GM12873 (cell line): ENCODE results near the gene SCAPER.

Experiments
- TF ChIP-seq, protein P1 (sequence below): IDR thresholded peaks from 2 replicates; pipeline ENCODE4 v1.5.1; 2012; ENCODE audit warnings: low read depth, mild to moderate bottlenecking, moderate library complexity, low read length, control low read depth; ENCODE audit not compliant: insufficient read depth; ENCODE audit errors: missing control alignments

SCAPER gene

DNA sequence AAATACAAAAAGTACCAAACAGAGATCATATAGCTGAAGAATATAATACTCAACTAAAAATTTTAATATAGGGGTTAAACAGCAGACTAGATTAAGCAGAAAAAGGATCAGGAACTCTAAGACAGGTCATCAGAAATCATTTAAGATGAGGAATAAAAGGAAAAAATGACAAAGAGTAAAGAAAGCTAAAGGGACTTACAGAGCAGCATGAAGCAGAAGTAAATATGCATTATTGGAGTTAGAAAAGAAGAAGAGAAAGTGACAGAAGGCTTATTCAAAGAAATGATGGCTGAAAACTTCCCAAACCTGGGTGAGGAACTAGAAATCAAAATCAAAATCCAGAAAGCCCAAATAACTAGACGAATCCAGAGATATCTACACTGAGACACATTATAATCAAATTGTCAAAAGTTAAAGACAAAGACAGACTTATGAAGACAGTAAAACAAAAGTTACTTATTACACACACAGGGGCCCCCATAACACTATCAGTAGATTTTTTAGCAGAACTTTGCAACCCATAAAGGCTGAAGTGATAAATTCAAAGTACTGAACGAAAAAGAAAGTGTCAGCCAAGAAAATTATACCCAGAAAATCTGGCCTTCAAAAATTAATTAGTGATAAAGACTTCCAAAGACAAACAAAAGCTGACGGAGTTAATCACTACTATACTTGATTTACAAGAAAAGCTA, 95.6 kb downstream of the SCAPER start:
- TF ChIP-seq, protein P1, sequence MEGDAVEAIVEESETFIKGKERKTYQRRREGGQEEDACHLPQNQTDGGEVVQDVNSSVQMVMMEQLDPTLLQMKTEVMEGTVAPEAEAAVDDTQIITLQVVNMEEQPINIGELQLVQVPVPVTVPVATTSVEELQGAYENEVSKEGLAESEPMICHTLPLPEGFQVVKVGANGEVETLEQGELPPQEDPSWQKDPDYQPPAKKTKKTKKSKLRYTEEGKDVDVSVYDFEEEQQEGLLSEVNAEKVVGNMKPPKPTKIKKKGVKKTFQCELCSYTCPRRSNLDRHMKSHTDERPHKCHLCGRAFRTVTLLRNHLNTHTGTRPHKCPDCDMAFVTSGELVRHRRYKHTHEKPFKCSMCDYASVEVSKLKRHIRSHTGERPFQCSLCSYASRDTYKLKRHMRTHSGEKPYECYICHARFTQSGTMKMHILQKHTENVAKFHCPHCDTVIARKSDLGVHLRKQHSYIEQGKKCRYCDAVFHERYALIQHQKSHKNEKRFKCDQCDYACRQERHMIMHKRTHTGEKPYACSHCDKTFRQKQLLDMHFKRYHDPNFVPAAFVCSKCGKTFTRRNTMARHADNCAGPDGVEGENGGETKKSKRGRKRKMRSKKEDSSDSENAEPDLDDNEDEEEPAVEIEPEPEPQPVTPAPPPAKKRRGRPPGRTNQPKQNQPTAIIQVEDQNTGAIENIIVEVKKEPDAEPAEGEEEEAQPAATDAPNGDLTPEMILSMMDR = no peak

DNA sequence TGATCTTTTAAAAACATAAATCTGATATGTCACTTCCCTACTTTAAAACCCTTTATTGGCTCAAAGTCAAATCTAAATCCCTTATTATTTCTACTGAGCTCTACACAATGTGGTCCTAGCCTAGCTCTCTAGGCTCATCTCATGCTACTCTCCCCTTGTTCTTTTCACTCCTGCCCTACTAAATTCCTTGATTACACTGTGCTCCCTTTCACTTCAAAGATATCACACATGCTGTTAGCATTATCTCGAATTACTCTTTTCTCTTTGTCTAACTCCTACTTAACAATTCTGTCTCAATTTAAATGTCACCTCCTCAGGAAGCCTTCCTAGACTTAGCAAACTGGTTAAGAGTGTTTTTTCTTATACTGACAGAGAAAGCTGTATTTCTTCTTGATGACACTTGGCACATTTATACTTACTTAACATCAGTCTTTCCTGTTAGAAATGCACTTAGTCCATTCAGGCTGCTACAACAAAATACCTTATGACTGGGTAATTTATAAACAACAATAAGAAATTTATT, 102.0 kb downstream of the SCAPER start:
- TF ChIP-seq, protein P1 = no peak

DNA sequence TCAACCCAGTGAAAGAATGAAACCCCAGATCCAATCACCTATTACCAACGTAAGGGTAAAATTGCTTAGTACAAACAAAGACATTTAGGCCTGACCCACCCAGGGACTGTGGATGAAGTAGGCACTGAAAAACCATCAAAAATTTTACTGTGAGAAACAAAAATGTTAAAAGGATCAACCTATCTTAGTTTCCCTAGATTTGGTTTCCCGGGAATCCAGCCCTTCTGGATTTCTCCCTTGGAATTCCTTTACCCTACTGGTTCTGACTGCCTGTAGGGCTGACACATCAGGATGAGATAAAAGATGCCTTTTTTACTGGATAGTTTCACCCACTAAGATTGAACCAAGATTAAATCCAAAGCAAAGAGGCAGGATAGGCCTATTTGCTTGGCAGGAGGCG, 102.7 kb downstream of the SCAPER start:
- TF ChIP-seq, protein P1 = no peak

DNA sequence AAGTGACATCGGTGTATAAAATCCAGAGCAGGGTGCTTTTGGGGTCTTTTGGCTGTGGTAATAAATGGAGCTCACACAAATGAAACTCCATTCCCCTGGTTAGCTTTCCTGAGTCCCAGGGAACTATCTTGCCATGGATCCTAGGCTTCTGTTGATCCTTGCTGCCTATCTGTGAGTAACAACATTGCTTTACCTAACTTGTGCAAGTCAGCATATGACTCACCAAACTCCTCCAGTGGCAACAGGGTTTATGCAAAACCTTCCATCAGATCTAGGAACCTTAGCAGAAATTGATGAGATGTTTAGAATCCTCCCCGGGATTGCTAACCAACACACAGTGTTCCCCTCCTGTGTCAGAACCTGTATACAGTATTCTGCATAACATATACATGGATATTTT, 105.4 kb downstream of the SCAPER start:
- TF ChIP-seq, protein P1 = no peak

DNA sequence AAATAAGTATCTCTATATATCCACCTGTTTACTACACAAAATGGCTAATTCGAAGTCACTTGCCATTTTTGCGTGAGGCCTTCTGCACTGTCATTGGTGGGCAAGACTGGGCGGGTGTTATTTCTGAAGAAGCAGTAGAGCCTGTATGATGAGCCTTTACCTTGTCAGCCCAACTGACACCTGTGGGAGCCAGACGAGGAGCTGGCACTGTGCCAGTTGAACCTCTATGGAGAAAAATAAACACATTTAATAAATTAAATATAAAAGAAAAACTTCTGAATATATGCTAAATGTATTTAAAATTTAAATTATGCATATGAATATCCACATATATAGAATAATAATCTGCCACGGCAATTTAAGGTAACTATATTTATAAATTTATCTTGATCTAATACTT, 109.9 kb downstream of the SCAPER start:
- TF ChIP-seq, protein P1 = no peak

DNA sequence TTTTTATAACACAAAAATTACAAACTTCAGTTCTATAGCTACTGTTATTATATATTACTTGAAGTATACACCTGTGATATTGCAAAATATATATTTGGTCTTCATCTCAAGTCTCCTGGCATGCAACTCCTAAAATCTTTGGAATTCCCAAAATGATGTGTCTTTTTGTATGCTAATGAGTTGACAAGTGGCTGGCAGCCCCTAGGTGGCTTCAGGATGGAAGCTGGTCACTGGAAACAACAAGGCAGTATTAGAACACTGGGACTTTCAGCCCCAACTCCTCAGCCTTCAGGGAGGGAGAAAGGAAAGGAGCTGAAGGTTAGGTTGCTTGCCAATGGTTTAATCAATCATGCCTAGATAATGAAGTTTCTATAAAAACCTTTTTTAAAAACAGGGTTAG, 112.0 kb downstream of the SCAPER start:
- TF ChIP-seq, protein P1 = no peak

DNA sequence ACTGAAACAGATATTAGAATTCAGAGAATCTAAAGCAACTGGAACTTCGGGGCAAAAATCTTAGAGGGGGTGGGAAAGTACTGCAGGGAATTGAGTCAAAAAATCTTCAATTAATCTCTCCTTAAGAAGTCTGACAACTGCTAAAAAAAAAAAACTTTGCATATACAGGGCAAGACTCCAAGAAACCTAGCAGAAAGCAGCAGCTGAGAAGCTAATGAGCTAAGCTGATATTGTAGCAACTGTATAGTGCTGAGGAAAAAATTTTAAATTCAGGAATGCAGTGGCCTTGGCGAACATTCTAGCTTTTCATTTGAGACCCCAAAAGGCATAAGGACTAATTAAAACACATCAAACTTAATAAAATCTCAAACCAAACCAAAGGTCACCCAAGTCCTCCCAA, 113.6 kb downstream of the SCAPER start:
- TF ChIP-seq, protein P1 = no peak
